Measurements from ENCODE around the gene RAB3D.
"Not testable (repeated sequence)": the region's sequence is repeated elsewhere in the genome, so short reads cannot be mapped to it uniquely, and the experiment has no call there.

RAB3D gene

DNA sequence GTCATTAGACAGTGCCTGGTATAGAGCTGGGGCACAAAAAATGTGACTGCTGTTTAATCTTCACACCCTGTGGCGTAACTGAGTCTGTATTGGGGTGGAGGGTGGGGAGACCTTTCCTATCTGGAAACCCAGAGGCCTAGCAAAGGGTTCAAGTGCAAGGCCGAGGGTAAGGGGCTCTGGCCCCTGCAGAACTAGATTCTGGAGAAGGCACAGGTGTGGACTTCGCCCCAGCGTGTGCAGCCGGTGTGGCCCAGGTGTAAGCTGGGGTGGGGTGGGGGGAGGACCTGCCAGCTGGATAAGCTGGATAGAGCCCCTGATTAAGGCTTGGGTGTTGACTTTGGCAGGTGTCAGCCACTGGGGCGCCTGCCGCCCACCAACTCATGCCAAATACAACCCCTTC, 1.3 kb downstream of the RAB3D start:
- DNase-seq = no peak

- DNase-seq = no peak
Measured at GRCh38 chr19:11337080-11337479, 2.4 kb downstream of the RAB3D start.

DNA sequence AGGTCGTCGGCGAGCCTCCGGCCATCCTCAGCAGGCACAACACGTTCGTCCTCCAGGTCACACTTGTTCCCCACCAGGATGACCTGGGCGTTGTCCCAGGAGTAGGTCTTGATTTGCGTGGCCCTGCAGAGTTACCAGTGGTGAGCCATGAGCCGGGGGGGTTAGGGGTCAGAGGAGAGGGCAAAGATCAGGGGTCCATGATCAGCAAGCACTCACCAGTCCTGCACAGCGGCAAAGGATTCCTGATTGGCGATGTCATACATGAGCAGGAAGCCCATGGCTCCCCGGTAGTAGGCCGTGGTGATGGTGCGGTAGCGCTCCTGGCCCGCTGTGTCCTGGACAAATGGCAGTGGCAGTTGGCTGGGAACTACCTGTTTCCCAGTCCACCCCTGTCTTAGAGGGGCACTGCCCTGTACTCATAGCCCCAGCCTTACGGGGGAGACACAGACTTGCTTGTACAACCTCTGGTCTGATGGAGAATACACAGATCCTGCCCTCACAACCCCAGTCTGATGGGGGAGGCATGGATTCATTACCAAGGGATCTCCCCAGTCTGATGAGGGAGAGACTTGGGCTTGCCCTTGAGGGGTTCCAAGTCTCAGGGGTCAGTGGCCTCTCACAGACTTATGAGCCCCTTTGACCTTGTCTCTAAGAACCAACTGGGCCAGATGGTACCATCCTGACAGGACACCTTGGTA, 3.9 kb downstream of the RAB3D start:
- no peak for DNase-seq

GRCh38 chr19:11333838-11334237, 5.6 kb downstream of the RAB3D start:
- peak in 1 of 2 experiments; percentile 35 for DNase-seq

DNA sequence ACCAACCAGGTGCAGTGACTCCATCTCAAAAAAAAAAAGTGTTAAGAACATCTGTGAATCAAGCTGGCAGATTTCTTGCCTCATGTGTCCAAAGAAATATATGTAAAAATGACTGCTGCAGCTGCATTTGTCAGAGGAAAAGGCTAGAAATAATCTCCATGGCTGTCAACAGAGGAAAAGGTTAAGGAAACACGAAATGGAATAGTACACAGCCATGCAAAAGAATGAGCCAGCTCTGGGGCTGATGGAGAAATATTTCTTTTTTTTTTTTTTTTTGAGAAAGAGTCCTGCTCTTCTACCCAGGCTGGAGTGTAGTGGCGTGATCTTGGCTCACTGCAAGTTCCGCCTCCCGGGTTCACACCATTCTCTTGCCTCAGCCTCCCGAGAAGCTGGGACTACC, 6.6 kb downstream of the RAB3D start:
- no peak for DNase-seq

DNA sequence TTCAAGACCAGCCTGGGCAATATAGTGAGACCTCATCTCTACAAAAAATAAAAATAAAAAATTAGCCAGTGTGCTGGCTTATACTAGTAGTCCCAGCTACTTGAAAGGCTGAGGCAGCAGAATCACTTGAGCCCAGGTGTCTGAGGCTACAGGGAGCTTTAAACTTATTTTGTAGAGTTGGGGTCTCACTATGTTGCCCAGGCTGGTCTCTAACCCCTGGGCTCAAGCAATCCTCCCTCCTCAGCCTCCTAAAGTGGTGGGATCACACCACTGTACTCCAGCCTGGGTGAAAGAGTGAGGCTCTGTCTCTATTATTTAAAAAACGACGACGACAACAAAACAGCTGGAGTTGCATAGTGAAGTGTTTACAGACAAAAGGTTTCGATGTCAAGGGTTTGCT, 8.0 kb downstream of the RAB3D start:
- DNase-seq = no peak

DNA sequence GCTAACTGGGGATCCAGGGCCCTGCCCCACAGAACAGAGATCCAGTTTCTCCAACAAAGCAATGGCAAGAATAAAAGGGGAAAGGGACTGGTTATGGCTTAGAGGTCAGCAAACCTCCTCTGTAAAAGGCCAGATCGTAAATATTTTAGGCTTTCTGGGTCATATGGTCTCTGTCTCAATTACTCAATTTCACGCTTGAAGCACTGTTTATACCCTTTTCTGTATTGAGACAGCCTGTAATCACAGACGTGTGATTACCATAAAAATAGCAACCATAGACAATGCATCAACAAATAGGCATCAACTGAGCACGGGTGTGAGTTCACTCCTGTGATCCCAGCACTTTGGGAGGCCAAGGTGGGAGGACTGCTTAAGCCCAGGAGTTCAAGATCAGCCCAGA, 9.3 kb downstream of the RAB3D start:
- no peak for DNase-seq

DNA sequence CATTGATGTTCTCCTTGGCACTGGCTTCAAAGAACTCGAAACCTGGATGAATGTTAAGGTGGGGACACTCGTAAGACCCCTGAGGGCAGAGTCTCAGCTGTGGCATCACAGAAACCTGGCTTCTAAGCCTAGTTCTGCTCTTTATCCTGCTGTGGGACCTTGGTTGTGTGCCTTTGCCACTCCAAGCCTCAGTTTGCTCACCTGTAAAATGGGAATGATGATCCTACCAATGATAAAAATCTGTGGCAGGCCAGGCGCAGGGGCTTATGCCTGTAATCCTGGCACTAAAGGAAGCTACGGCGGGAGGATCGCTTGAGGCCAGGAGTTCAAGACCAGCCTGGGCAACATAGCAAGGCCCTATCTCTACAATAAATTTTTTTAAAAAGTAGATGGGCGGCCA, 13.9 kb downstream of the RAB3D start:
- DNase-seq = no peak

GRCh38 chr19:11324748-11325389, 14.6 kb downstream of the RAB3D start:
- DNase-seq = no peak

DNA sequence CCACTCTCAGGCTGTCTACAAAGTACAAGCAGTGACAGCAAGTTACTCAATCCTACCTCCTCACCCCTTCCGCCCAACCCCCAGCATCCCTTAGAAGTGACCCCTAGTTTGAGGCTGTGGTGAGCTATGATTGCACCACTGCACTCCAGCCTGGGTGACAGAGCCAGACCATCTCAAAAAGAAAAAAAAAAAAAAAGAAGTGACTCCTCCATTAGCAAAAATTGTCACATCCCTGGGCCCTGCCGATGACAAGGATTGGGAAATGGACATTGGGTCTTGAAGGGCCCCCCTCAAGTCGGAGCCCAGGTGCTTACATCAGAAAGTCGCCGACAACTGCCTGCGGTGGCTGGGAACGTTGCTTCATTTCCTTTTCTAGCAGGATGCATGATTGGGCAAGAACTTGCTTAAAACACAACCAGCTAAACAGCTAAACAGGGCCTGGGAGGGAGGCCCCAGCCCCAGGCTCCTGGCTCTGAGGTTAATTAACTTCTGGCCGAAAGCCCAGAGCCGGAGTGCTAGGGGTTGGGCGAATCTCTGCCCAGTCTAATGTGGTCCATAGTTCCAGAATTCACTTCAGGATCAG, 15.3 kb downstream of the RAB3D start:
- DNase-seq = peak; percentile 53 to 81

DNA sequence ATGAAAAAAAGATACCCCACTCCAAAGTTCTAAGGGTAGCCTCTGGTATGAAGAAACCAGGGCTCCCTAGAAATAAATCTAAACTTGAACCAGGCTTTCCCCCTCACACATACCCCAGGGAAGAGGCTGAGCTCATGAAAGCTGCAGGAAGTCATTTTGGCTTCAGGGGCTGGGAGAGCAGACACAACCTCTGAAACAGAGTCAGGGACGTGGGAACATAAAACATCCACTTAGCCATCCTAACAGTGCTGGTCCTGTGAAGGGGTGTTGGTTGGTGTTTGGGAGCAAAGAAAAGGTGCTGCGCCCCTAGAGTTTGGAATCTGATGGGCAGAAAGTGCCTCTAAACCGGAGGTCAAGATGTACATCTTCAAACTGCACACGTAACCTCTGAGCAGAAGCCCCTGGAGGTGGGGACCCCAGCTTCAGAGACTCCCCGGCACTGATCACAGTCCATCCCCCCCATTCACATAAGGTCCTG, 15.8 kb downstream of the RAB3D start:
- no peak for DNase-seq

DNA sequence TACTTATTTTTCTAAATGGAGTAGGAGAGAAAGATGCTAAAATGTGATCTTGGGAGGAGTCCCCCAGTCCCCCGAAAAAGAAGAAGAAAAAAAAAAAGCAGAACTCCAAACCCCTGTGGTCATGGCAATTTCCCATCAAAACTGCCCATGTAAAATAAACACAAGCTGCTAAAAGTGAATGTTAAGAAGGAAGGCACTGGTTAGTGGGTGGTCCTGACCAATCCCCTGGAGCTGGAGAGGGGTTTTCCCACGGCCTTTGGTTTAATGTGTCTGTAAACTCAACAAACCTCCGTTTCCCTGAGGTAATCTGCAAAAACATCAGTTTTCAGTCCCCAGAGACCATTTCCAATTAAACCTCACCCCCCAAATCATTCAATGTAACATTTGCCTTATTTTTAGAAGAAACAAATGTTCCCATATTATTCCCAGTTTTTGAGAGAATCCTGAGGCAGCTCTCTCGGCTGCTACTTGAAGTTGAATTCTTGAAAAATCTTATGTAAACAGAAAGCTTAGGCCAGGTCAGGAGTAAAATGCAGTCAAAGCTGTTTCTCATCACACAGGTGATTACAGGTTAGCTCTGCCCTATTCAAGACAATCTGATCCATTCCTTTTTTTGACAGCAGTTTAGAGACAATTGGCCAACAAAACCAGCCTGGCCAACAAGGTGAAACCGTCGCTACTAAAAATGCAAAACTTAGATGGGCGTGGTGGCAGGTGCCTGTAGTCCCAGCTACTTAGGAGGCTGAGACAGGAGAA, 17.0 kb downstream of the RAB3D start:
- DNase-seq = no peak

- DNase-seq = no peak
Measured at GRCh38 chr19:11321191-11322126, 18.0 kb downstream of the RAB3D start.

DNA sequence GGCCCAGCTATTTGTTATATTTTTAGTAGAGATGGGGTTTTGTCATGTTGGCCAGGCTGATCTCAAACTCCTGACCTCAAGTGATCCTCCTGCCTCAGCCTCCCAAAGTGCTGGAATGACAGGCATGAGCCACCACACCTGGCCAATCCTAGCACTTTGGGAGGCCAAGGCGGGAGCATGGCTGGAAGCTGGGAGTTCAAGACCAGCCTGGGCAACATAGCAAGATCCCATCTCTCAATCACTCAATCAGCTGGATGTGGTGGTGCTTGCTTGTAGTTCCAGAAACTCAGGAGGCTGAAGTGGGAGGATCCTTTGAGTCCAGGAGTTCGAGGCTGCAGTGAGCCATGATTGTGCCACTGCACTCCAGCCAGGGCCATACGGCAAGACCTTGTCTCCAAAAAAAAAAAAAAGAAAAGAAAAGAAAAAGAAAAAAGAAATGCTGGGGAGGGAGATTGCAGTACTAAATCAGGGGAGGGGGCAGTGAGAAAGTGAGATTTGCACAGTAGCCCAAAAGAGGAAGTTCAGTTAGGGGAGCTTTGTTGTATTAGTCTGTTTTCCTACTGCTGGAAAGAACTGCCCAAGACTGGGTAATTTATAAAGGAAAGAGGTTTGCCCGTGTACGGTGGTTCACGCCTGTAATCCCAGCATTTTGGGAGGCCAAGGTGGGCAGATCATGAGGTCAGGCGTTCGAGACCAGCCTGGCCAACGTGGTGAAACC, 19.0 kb downstream of the RAB3D start:
- DNase-seq = not testable (repeated sequence)

GRCh38 chr19:11306337-11306736, 33.1 kb downstream of the RAB3D start:
- DNase-seq = no peak

- DNase-seq = no peak
Measured at GRCh38 chr19:11304936-11305335, 34.5 kb downstream of the RAB3D start.

- DNase-seq = no peak
Measured at GRCh38 chr19:11300811-11301120, 38.7 kb downstream of the RAB3D start.

- DNase-seq = no peak
Measured at GRCh38 chr19:11299946-11300810, 39.3 kb downstream of the RAB3D start.

DNA sequence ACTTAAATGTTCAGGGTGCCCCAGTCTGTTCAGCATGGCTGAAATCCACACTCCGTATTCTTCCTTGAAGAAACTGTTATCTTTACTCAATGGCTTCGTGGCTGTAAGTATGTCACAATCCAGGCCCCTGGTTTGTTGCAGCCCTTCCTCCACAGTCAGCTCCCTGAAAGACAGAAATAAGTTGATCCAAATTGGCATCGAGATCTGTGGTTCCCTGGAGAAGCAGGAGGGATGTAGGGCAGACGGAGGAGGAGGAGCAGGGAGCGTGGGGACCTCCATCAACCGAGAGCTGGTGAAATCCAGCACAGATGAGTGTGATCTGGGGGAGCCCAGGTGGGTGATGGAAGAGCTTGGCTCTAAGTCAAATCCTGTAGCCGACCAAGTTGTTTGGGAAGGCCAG, 43.2 kb downstream of the RAB3D start:
- no peak for DNase-seq

DNA sequence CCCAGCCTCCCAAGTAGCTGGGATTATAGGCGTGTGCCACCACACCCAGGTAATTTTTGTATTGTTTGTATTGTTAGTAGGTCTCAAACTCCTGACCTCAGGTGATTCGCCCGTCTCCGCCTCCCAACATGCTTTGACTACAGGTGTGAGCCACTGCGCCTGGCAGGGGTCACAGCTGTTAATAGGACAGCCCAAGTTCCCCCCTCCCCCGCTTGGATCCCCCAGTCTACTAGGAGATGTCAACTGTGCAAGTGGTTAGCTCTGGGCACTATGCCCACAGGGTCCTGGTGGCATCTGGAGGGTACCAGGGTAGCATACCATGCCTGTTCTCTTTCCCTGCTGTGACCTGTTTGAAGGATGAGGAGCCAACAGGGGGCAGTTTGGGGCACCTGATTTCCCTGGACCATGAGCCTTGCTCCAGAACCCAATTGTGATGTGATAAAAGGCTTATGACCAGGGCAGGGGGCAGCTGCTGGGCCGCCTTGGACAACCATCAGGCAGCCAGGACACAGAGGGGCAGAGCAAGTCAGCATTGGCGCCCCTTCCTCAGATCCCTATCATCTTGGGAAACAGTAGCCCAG, 43.7 kb downstream of the RAB3D start, which contains the start of gene TSPAN16:
TSS of gene TSPAN16 (plus strand) at position 496 of the 581 bp plus-strand sequence. CDS start 138 bp downstream, outside the sequence.
- no peak for DNase-seq
